ENCODE measurements around the gene TENT5C.
A peak's percentile ranks its signal among the peaks of the same experiment; 100 is the strongest.

The TENT5C gene

GRCh38 chr1:117596023-117596720, 9.7 kb upstream of the TENT5C start:
- DNase-seq = no peak

DNA sequence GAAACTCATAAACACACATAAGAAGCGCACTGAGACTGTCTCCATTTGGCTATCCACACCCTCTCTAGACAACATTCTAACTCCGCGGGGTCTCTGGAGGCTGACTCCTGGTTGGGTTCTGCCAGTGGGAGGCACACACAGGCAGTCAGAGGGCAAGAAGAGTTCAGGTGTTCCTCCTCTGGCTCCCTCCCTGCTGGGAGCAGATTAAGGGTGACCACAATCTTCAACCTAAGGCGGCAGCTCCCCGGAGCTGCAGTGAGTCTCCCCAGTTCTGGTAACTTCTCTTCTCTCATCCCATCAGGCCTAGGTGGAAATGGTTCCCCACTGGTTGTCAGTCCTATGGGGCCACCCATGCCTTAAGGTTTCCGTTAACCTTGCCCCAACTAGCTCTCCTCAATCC, 7.4 kb upstream of the TENT5C start:
- no peak for DNase-seq

DNA sequence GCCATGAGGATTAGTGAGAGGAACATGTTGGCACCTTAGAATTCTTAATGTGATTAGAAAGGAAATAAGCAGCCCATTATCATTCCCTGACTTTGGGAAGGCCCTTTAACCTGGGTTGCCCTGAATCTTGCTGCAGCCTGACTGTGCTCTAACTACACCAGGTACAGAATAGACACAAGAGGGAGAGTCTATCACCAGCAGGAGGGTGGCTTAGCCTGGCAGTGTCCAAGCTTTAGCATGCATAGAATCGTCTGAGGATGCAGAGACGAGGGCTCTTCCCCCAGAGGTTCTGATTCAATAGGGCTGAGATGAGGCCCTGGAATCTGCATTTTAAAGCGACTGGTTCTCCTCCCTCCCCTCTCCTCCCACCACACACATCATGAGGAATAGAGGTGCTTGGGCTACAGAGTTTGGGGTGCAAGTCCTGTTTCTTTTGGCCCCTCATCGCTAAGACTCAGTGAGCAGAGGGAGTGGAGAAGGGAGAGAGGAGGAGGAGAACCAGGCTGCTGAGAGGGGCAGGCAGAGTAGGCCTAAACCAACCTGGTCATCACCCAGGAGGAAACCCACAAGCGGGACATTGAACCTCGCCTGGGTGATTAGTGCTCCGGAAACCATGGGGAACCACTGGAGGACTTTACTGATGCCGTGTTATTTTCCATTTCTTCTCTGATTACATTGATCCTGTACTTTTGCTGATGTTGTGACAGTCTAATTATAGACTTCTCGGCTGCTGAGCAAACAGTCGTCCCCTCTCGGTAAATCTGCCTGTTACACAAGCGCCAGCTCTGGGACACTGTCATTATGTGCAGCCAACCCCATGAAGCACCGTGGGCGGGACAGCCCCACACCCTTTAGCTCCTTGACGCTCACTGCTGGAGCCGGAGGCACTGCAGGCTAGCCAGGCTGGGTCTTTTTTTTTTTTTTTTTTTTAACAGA, 6.3 kb upstream of the TENT5C start:
- no peak for DNase-seq

DNA sequence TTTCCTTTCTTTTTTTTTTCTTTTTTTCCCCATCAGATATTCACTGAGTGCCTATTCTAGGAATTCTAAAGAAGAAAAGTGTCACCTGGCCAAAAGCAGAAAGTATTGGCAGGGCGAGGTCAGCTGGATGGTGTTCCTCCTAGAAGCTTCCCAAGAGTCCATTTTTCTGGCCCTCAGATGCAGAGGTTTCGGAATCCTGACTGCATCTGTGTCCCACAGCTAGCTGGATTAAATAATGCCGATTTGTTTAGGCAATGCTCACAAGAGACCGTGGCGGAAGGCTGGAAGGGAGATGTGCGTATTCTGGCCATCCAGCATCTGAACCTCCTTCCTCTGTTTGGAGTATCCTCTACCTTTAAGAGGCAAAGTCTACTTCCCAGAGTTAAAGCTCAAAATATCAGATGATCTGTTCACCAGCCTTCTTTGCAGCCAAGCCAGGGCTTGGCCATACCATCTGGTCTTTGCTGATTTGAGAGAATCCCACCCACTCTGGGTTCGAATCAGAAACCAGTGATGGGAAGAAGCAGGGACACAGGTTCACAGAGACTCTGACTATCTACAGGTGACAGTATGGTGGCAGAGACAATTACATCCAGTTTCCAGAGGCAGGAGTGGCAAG, 5.4 kb upstream of the TENT5C start:
- DNase-seq = no peak

GRCh38 chr1:117600966-117601365, 4.9 kb upstream of the TENT5C start:
- no peak for DNase-seq

- DNase-seq = no peak
These were observed 3.0 kb upstream of the TENT5C start for GRCh38 chr1:117602862-117603261.

DNA sequence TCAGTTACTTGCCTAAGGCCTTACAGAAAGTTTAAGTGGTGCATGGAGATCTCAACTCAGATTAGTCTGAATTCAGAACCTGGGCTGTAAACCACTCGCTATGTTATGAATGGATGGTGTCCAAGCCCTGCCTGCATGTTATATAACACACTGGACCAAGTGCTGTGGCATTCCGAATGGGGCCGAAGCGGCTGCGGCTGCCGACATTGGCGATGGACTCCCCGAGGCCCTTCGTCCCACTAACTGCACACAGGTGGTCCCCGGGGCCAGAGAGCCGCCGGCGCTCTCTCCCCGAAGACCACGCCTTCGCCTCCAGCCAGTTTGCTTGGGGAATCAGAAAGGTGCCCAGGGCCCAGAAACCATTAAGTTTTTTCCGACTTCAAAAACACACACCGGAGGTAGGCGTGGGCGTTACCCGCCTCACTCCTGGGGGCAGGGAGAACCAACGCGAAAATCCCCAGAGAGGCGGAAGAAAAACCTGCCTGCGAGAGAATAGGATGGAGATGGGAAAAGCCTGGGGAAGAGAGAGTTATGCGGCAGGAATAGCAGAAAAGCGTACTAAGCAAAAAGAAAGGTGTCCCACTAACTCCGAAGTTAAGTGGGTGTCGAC, 579 bp upstream of the TENT5C start:
- no peak for DNase-seq

DNA sequence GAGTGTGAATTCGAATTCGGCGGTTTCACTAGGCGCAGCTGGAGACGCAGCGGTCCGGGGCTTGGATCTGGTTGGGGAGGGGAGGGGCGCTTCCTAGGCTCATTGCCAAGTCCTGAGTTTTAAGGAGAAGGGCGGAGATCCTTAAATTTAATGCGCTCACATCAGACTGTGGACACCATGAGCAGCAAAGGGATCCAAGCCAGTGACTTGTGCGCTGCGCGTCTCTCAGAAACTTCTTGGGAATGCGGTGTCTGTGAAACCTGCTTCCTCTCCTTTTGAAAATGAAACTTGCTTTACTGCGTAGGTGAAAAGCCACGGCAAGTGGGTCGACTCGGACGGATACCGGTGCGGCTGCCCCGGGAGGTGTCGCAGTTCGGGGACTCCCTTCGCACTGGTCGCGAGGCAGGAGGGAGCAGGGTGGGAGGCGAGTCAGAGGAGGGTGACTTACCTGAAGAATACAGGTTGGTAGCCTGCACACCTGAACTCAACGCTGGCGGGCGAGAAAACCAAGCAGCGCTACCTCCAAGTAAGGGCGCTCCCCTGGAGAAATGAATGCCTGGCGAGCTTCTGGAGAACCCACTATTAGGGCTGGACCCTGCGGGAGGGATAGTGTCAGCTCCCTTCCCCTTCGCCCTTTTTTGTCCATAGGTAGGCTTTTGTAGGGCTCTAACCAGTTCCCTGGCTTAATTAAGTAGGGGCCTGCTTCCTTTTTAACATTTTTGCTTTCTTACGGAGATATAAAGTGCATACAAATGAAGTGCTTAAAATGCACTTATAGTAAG, 992 bp downstream of the TENT5C start:
- DNase-seq = peak; percentile 22

DNA sequence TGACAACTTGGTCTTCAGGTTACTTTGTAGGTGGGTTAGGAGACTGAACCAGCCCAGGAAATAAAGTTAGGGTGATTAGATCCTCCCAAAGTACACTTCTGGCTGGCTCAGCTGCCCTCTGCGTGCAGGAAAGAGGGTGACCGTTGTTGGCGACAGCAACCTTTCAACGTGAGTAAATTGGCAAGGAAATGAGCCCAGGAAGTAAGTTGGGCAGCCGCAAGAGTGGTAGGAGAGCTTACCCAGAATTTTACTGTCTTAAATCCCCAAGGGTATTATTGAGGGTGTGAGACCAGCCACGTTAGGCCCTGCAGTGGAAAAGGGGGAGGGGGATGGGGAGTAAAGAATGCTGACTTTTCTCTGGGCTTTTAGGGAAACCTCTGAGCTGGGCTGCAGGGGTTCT, 1.6 kb downstream of the TENT5C start:
- DNase-seq = no peak

DNA sequence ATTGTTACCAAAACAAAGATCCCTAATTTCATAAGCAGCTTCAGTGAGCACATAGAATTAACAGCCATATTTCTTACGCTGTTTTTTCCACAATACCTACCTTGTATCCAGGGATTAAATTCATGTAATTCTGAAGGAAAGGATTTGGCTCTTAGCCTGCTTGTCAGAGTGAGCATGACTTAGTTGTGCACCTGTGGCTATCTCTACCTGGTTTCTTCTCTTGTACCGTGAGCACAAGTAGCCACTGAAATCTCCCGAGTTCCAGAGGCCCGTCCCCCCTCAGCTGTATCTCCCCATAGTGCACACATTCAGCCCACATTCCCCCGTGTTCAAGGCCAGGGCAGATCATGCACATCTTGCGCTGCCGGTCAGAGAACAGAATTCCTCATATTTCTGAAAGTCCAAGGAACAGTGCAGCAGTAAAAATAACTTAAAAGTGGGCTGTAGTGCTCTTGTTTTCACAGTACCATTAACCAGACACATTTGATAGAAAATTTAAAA, 2.3 kb downstream of the TENT5C start:
- no peak for DNase-seq

- DNase-seq = no peak
These were observed 2.9 kb downstream of the TENT5C start for GRCh38 chr1:117608758-117609157.

DNA sequence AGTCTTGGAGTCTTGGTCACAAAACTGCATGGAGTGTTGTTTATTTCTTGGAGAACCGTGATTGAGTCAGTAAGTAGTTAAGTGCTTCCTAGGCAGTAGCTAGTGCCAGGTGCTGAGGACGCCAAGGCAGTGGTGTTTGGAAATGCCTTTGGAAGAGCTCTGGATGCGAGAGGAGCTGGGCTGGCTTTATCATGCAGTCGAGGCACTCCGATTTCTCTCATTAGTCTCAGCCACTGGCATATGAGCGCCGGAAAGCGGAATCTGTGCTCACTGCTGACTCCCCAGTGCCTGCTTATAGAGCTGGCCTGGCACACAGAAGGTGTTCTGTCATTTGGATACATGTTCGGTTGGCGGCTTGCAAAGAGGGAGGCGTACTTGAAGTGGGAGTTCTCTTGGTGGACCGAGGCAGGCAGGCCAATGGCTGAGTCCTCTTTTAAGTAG, 3.6 kb downstream of the TENT5C start:
- no peak for DNase-seq

GRCh38 chr1:117610036-117610435, 4.2 kb downstream of the TENT5C start:
- DNase-seq = no peak

- no peak for DNase-seq
These were observed 5.3 kb downstream of the TENT5C start for GRCh38 chr1:117611121-117611601.

- DNase-seq = no peak
These were observed 6.1 kb downstream of the TENT5C start for GRCh38 chr1:117611894-117612483.

- peak; percentile 11 for DNase-seq
These were observed 6.8 kb downstream of the TENT5C start for GRCh38 chr1:117612517-117613248.

- DNase-seq = no peak
These were observed 7.6 kb downstream of the TENT5C start for GRCh38 chr1:117613249-117613968.

DNA sequence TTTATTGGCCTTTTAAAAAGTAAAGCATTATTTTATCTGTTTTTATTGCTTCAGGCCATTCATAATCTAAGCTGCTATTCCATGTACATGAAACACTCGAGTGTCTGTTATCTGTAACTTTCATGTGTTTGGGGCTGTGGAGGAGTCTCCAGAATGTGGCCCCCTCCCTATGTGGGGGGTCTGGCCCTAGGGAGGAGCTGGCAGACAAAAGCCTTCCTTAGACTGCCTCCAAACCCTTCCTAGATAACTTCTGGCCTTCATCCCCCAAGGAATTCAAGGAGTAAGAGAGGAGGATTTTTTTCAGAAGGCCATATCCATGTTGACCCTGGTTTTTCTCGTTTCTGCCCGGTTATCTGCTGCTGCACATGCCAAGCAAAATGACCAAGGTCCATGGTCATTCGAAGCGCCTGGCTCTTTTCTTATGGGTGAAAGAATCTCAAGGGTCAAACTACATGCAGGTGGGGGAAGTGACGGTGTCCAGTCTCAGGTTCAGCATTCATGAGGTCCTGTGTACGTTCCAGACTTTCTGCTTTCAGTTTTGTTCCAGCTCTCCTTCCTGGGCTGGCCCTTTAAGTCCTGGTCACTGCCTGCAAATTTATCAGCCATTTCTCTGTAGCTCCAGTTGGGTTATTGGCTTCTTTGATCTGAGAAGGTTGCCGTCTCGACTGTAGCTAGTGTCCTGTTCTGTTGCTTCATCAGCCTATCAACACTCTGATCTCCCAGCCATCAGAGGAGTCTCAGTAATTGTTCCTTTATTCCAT, 8.3 kb downstream of the TENT5C start:
- no peak for DNase-seq

GRCh38 chr1:117615474-117615873, 9.6 kb downstream of the TENT5C start:
- DNase-seq = no peak

Data from inflammatory macrophage treated with lipopolysaccharide for 4 hours (primary cell).